ENCODE results near the gene CDCA7L. TPM values are rescaled to one million over a fixed set of nuclear protein-coding genes. Genes with fewer than 3 reads are reported as not detected.

Gene CDCA7L
- total RNA-seq, 1 donor from 2014 or later = 41.0 TPM

DNA sequence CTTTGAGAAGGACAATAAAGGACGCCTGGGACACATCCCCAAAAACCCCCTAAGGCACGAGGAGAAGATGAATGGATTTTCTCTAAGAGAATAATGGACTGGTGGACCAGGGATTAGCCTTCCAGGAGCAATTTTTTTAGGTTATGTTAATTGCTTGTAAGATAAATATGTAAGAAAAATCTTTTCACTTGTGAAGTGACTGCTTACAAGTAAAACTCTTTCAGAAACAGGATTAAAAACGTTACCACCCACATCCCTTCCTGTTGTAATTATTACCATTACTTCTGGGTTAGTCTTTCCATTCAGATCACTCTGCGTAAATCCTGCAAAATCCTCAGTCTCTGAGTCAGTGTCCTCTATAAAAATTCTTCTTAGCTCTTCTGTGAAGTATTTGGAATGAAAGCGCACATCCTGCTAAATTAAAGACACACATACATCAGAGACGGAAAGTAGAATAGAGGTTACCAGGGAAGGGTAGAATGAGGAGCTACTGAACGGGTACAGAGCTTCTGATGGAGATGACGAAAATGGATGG lies 34.3 kb downstream of the CDCA7L start:
- H3K4me3 ChIP-seq = no peak overlapping the region
- H3K36me3 ChIP-seq = peaks cover 26% of the 10 kb centered on the region
- no peak for DNase-seq
- intact Hi-C loops (cut with micrococcal nuclease) = no loop called here
- H3K27me3 ChIP-seq (ENCODE audit: low read depth) = no peaks in the 10 kb centered on the region
- TF ChIP-seq, protein P1, sequence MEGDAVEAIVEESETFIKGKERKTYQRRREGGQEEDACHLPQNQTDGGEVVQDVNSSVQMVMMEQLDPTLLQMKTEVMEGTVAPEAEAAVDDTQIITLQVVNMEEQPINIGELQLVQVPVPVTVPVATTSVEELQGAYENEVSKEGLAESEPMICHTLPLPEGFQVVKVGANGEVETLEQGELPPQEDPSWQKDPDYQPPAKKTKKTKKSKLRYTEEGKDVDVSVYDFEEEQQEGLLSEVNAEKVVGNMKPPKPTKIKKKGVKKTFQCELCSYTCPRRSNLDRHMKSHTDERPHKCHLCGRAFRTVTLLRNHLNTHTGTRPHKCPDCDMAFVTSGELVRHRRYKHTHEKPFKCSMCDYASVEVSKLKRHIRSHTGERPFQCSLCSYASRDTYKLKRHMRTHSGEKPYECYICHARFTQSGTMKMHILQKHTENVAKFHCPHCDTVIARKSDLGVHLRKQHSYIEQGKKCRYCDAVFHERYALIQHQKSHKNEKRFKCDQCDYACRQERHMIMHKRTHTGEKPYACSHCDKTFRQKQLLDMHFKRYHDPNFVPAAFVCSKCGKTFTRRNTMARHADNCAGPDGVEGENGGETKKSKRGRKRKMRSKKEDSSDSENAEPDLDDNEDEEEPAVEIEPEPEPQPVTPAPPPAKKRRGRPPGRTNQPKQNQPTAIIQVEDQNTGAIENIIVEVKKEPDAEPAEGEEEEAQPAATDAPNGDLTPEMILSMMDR (IDR thresholded peaks at IDR 0.05; ENCODE audit: borderline replicate concordance) = no peak
- H3K9me3 ChIP-seq (replicated peaks) = no peaks in the 10 kb centered on the region
- peak overlapping the region; percentile 85 for H3K27ac ChIP-seq (replicated peaks)
- H3K4me1 ChIP-seq = peaks cover 63% of the 10 kb centered on the region

DNA sequence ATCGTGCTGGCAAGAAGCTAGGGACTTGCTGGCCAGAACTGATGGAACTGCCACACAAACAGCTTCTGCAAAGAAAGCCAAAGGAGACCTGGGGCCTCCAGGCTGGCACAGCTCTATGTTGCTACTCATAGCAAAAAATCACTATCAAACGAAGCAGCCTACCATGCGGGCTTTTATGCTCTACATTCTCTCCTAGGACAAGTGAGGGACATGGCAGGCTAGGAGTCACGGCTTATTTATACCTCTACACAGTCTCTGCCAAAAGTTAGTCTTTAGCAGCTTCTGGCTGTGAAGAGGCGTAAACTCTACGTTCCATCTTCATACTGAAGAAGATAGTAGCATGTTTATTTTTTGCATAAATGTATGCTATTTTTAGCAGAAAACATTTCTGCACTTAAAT lies 35.4 kb downstream of the CDCA7L start:
- DNase-seq = no peak
- TF ChIP-seq, protein P1 (IDR thresholded peaks at IDR 0.05; ENCODE audit: borderline replicate concordance) = no peak
- no peaks in the 10 kb centered on the region for H3K27me3 ChIP-seq (ENCODE audit: low read depth)
- peaks cover 63% of the 10 kb centered on the region for H3K4me1 ChIP-seq
- intact Hi-C loops (cut with micrococcal nuclease) = no loop called here
- peaks cover 34% of the 10 kb centered on the region for H3K36me3 ChIP-seq
- H3K4me3 ChIP-seq = no peak overlapping the region
- peak overlapping the region; percentile 85 for H3K27ac ChIP-seq (replicated peaks)
- no peaks in the 10 kb centered on the region for H3K9me3 ChIP-seq (replicated peaks)

DNA sequence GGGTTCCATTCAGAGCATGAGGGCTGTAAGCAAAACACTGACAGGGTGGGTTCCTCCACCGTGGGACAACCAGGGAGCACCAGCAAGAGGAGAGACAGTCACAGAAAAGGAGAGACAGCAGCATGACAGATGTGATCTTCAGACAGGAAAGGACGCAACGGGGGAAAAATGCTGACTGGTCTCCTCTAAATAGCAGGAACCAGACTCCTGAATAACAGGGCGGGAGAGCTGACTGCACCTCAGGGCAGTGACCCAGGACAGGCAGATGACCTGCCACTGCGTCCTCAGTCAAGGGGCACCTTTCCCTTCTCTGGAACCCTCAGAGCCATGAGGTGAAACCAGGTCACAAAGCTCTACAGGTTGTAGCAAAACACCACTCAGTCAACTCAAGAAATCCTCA lies 37.0 kb downstream of the CDCA7L start:
- H3K27ac ChIP-seq (replicated peaks) = peak overlapping the region; percentile 85
- H3K4me1 ChIP-seq = peaks cover 54% of the 10 kb centered on the region

DNA sequence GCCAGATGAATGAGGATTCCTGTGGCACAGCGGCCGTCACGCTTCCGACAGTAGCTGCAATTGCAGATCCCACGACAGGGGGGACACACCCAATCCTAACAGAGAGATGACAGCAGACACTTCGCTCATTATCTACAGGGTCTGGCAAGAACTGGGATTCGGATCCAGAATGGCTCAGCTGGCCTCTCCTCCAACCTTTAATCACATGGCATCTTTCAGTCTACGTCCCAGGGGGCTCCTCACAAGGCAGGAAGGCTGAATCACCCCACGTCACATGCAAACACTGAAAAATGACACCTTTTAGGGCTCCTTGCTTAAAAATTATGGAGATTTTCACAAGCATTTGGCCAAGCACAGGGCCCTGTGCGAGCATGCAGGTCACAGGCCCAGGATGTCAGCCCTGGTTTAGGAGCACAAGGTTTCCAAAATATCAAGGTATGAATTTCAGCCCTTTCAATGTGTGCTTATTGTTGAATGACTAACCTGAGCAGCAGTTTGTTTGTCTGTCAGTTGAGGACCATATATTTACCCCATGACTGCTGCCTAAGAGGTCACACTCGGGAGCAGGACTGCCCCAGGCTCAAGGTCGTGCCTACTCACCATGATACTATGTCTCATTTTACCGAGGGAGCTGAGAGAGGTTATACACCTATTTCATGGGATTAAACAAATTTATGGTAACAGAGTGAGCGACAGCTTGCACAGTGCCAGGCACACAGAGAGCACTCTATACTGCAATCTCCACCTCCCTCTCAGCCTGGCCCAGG lies 42.5 kb downstream of the CDCA7L start:
- H3K27ac ChIP-seq (replicated peaks) = peak overlapping the region; percentile 14
- no peaks in the 10 kb centered on the region for H3K9me3 ChIP-seq (replicated peaks)
- no peaks in the 10 kb centered on the region for H3K27me3 ChIP-seq (ENCODE audit: low read depth)
- peaks cover 27% of the 10 kb centered on the region for H3K4me1 ChIP-seq
- no peak overlapping the region for H3K4me3 ChIP-seq
- intact Hi-C loops (cut with micrococcal nuclease) = no loop called here
- DNase-seq = no peak
- TF ChIP-seq, protein P1 (IDR thresholded peaks at IDR 0.05; ENCODE audit: borderline replicate concordance) = no peak
- H3K36me3 ChIP-seq = peaks cover 75% of the 10 kb centered on the region

More for the DNA sequence above, 37.0 kb downstream of the CDCA7L start:
- TF ChIP-seq, protein P1 (IDR thresholded peaks at IDR 0.05; ENCODE audit: borderline replicate concordance) = no peak
- H3K36me3 ChIP-seq = peaks cover 48% of the 10 kb centered on the region
- H3K9me3 ChIP-seq (replicated peaks) = no peaks in the 10 kb centered on the region
- intact Hi-C loops (cut with micrococcal nuclease) = no loop called here
- H3K27me3 ChIP-seq (ENCODE audit: low read depth) = no peaks in the 10 kb centered on the region
- no peak overlapping the region for H3K4me3 ChIP-seq
- no peak for DNase-seq

DNA sequence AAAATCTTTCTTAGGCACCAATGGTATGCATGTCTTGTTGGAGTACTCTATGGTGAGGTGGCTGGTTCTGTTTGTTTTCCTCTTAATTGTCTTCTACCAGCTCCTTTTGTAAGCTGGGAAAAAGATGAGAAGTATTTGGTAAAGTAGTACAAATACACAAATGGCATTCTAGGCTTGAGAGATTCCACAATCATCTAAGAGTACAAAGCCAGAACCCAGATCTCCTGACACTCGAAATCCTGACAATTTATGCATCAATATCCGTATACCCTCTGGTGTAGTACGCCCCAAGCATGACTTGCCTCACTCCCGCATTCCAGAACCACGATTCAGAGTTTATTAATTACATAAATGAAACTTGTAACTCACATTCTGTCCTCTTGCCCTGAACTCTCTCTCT lies 43.5 kb downstream of the CDCA7L start:
- no peak overlapping the region for H3K27ac ChIP-seq (replicated peaks)
- no peaks in the 10 kb centered on the region for H3K27me3 ChIP-seq (ENCODE audit: low read depth)
- intact Hi-C loops (cut with micrococcal nuclease) = no loop called here
- TF ChIP-seq, protein P1 (IDR thresholded peaks at IDR 0.05; ENCODE audit: borderline replicate concordance) = no peak
- H3K36me3 ChIP-seq = peaks cover 66% of the 10 kb centered on the region
- no peak for DNase-seq
- H3K4me3 ChIP-seq = no peak overlapping the region
- H3K4me1 ChIP-seq = peaks cover 25% of the 10 kb centered on the region
- H3K9me3 ChIP-seq (replicated peaks) = no peaks in the 10 kb centered on the region
